Measurements from ENCODE around the gene BBS7.

BBS7 gene, protein sequence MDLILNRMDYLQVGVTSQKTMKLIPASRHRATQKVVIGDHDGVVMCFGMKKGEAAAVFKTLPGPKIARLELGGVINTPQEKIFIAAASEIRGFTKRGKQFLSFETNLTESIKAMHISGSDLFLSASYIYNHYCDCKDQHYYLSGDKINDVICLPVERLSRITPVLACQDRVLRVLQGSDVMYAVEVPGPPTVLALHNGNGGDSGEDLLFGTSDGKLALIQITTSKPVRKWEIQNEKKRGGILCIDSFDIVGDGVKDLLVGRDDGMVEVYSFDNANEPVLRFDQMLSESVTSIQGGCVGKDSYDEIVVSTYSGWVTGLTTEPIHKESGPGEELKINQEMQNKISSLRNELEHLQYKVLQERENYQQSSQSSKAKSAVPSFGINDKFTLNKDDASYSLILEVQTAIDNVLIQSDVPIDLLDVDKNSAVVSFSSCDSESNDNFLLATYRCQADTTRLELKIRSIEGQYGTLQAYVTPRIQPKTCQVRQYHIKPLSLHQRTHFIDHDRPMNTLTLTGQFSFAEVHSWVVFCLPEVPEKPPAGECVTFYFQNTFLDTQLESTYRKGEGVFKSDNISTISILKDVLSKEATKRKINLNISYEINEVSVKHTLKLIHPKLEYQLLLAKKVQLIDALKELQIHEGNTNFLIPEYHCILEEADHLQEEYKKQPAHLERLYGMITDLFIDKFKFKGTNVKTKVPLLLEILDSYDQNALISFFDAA
- total RNA-seq: 17.9 to 21.5 reads per million in 2 experiments

DNA sequence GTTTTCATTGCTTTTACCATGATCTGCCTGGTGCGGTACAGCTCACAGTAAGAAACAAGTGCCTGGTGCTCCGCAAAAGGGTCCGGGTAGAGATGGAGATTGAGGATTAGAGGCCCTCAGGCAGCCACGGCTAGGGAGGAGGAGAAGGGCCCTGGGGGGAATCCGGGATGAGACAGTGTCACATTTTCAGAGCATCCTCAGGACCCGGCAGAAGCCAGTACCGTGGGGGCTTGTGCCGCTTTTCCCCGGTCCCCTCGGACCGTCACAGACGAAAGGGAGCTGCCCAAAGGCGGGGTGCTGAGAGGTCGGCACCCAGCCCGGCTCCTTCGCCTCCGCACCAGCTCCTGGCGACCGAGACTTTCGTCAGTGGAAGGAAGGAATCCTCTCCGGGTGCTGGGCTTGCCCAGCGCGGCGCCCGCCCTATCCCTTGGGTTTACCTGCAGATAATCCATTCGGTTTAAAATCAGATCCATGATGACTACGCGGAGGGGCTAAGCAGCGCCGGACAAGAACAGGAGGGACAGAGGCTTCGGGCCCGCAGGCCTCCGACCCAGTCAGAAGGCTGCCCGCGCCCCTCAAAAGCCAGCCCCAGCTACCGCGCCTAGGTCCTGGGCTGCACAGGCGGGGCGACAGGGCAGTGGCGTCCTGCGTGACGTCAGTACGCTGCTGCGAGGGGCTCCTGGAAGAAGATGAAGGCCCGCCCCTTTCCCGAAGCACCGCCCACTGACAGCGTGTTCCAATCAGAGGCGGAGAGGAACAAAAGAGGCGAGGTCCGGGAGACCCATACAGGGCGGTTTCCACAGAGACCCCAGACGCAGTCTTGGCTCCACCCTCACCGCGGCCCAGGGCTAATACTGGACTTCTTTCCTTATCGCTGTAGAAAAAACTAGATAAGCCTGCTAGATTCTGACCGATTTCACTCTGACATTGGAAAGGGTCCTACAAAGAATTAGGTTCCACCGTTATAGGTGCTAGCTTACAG lies at the start of gene BBS7:
Gene BBS7, minus strand, starts transcription at position 634 of the 982 bp plus-strand sequence. Its CDS starts 161 bp downstream, at position 473.
- DNase-seq (ENCODE audit: low read depth): peak; percentile 92

DNA sequence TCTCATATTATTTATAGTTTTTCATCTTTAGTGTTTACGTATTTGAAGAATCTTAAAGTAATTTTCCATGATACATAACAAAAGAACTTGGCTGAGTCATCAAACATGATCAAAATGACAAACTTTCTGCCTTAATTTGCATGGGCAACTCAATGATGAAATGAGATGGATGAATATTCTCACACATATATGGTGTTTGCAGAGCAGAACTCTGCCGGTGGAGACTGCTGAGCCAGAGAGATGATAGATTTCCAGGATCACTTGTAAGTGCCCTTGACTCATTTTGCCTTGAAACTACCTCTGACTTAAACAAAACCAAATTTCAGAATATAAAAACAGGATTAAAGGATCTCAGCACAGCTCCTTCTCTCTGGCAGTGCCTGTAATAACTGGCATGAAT lies 43.4 kb upstream of the BBS7 start:
- no peak for DNase-seq (ENCODE audit: low read depth)

DNA sequence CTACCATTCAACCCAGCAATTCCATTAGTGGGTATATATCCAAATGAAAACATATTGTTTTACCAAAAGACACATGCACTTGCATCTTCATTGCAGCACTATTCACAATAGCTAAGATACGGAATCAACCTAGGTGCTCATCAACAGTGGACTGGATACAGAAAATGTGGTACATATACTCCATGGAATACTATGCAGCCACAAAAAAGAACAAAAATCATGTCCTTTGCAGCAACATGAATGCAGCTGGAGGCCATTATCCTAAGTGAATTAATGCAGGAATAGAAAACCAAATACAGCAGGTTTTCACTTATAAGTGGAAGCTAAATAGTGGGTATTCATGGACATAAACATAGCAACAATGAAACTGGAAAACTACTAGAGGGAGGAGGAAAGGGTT lies 38.1 kb upstream of the BBS7 start:
- no peak for DNase-seq (ENCODE audit: low read depth)

DNA sequence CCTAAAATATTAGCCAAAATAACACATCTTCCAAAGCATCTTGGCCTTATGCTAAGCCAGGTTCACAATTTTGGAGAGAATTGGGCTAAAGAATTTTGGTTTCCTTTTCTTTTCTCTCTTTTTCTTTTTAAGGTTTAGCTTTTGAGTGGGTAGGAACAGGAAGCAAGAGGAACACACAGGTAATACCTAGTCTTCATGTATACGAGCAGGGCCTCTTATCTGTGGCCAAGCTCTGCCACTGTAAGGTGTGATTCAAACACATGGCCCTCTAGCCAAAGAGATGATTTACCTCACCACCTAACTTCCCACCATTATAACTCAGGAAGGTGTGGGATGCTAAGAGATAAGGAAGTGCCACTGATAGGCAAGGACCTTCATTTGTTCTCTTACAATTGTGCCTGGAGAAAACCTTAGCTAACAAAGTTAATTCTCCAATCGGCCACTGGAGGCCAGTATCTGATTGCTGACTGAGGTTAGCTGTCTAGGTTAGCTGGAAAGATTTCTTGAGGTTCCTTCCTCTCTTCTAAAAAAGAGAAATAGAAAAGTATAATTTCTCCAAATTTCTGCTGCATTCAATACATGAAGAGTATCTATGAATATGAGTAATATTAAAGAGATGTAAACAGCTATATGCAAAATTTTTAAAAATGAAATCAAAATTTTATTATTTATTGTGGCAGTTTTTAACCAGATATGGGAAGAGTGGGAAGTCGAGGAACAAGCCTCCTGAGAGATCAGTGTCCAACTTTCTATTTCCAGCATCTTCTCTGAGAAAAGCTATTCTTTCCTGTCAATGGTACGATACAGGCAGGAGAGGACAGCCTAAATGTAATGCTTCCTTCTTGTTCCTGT lies 30.1 kb upstream of the BBS7 start:
- DNase-seq (ENCODE audit: low read depth): peak; percentile 30

DNA sequence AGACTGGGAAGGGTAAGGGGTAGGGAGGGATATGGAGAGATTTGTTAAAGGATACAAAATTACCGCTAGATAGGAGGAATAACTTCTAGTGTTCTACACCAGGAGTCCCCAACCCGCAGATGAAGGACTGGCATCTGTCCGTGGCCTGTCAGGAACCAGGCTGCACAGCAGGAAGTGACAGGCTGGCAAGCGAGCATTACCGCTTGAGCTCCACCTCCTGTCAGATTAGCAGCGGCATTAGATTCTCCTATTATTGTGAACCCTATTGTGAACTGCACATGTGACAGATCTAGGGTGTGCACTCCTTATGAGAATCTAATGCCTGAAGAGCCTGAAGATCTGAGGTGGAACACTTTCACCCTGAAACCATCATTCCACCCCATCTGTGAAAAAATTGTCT lies 27.9 kb upstream of the BBS7 start:
- no peak for DNase-seq (ENCODE audit: low read depth)

DNA sequence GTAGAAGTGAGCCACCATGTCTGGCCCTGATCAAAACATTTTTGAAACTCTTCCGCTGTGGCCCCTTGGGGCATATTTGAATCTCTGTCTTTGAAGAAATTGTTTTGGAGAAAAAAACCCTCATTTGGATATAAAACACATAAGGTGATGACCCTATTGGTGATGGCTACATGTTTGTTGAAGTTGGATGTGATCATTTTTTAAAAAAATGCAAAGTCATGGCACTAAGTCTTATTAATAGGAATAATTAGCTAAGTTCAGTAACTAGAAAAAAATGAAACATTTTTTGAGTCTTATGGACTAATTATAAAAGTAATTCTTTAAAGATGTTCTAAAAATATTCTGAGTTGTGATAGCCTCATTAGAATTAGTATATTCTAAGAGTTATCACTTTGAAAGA lies 17.9 kb upstream of the BBS7 start:
- no peak for DNase-seq (ENCODE audit: low read depth)

DNA sequence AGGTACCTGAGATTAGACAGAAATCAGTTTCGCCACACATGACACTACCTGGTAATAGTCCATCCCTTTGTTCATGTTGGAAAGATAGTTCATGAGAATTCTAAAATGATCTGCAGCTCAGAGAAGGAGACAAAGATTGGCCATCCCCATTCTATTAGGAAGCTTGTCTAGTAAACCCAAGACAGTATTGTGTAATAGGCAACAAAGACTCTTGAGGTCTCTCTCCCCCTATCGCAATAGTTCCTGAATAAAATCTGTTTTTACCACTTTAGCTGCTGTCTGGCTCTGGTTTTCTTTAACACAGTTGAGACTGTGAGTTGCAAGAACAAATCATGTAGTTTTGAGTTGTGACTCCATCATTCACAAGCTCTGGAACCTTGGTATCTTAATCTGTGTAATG lies 14.8 kb upstream of the BBS7 start:
- DNase-seq (ENCODE audit: low read depth): no peak

DNA sequence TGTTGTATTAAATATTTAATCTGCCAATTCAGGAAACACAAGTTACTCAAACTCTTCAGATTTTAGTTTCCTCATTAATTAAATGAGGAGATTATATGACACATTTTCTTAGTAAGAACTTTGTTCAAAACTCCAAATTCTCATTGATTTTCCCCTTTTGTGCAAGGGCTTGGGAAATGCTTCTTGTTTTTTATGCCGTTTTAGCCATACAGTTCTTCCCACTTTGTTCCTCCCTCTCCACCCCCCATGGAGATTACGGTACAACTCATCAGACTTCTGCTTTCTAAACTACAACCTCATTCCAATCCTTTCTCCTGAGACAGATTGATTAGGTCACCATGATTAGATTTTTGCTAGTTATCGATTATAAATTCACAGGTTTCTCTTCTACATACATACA lies 10.9 kb upstream of the BBS7 start:
- DNase-seq (ENCODE audit: low read depth): no peak

DNA sequence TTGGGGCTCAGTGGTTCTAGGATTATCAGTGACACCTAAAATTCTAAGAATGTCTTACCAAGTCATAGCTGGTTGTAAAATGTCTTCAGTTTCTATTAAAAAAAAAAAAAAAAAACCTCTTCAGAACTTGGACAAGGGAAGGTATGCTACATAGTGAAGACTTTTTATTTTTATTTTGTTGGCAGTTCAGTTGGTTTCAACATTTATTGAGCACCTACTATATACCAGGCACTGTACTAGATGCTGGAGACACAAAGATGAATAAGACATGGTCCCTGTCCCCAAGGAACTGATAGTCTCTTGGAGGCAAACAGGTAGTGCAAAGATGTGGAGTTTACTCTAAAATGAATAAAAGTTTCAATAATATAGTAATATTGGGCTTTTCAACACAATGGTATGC lies 8.9 kb upstream of the BBS7 start:
- no peak for DNase-seq (ENCODE audit: low read depth)

DNA sequence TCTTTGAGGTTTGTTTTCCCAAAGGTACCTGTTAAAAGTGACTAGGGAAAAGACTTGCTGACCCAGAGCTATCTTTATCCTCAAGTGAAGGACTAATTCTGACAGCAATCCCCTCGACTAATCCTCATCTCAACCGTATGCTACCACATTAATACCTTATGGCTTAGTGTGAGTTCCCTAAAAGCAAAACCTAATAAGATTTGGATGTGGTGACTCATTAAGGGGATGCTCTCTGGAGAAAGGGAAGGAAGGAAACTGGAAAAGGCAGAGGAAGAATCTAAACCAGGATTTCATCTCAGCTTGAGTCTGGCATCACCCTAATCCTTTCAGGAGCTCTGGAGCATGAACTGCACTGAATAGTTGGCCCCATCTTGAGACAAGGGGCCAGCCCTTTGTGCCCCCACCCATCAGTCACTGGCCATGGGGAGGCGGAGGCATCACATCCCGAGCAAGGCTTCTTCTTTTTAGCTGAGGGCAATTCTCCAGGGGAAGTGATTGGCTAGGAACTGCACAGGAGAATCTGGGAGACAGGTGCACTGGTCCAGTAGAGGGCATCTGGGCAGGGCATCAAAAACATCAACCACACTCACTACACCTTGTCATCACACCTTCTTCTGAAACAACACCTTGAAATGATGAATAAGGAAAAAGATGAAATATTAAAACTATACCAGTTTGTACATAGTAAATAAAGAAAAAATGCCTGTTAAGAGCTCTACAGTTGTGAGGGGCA lies 6.9 kb upstream of the BBS7 start:
- DNase-seq (ENCODE audit: low read depth): no peak

DNA sequence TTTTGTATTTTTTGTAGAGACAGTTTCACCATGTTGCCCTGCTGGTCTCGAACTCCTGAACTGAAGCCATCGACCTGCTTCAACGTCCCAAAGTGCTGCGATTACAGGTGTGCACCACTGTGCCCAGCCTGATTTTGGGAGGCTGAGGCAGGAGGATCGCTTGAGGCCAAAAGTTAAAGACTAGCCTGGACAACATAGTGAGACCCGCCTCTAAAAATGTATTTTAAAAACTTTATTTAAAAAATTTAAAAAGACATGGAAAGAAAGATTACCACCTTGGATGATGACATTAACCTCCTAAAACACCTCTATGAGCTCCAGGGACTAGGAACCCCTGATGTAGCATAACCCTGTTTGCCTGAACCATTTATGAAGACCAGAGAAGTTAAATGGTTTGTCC lies 5.8 kb upstream of the BBS7 start:
- DNase-seq (ENCODE audit: low read depth): no peak

DNA sequence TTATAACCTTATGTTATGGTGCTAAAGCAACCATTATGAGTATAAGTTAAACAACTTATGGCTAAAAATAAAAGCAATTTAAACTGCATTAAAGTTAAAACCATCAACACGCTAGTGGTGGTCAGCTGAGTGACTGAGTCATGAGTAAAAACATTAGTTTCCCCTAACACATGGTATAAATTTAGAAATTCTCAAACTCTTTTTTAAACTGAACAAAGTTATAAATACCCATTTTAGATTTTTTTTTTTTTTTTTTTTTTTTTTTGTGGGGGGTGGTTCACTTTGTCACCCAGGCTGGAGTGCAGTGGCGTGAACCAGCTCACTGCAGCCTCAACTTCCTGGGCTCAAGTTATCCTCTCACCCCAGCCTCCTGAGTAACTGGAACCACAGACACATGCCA lies 5.4 kb upstream of the BBS7 start:
- no peak for DNase-seq (ENCODE audit: low read depth)

DNA sequence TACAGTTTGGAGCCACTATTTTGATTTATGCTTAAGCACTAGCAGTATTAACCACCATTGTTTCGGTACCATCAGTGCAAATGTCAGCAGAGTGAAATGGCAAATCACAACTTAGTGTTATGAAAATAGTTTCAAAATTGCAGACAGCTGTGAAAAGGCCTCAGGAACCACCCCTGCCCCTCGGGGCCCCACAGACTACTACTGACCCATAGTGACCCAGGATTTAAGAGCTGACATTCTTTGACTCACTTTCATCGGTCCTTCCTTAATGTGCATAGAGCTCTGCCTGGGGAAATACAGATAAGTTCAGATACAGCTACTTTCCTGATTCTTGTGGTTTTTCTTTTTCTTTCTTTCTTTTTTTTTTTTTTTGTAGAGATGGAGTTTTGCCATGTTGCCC lies 3.3 kb upstream of the BBS7 start:
- DNase-seq (ENCODE audit: low read depth): no peak

DNA sequence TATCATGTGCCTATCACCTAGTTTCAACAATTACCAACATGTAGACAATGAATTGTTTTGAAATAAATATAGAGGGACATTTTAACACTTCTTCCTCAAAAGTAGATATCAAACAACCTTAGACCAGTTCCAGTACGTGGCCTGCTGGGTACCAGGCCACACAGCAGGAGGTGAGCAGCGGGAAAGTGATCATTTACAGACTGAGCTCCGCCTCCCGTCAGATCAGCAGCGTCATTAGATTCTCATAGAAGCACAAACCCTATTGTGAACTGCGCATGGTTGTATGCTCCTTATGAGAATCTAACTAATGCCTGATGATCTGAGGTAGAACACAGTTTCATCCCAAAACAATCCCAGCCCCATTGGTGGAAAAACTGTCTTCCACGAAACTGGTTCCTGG lies 6.5 kb downstream of the BBS7 start:
- no peak for DNase-seq (ENCODE audit: low read depth)

DNA sequence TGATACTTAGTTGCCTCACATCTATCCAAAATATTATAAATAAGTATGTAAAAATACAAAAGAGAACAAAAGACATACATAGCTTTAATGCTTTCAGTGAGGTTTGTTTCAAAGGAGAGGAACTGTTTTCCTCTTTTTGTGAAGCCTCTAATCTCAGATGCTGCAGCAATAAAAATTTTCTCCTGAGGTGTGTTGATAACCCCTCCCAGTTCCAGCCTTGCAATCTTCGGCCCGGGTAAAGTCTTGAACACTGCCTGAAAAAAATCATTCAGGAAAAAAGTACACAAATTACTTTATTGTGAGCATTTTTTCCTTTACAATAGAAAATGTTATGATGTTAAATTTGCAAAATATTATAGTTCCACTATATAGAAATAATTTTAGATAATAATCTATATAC lies 8.8 kb downstream of the BBS7 start:
- DNase-seq (ENCODE audit: low read depth): no peak

DNA sequence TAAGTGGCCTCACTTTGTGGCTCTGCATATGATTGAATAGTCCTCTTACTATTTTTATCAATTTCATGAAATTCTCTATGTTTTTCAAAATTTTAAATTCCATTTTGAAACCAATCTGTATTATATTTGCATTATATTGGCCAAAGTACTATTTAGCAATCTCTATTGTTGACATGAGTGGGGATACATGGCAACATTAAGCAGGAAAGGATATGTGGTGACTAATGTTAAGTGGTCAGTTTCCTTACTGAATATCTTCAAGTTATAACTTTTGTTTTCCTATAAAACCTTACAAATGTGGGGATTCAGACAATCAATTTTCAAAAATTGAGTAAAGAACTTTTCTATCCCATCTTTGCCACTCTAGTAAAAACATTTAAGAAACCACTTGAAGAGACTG lies 10.2 kb downstream of the BBS7 start:
- no peak for DNase-seq (ENCODE audit: low read depth)

DNA sequence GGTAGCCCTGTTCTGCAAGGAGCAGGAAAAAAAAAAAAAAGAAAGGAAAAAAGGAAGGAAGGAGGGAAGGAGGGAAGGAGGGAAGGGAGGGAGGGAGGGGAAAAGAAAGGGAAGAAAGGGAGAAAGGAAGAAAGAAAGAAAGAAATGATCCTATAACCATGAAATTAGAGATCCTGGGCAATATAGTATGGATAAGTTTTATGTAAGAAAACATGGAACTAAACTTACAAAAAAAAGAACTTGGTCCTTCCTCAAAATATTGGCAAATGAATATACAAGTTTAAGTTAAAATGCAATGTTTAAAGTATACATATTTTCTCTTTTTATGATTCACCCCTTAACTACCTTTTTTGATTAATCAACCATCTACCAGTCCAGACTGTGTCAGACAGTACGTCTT lies 18.9 kb downstream of the BBS7 start:
- no peak for DNase-seq (ENCODE audit: low read depth)

DNA sequence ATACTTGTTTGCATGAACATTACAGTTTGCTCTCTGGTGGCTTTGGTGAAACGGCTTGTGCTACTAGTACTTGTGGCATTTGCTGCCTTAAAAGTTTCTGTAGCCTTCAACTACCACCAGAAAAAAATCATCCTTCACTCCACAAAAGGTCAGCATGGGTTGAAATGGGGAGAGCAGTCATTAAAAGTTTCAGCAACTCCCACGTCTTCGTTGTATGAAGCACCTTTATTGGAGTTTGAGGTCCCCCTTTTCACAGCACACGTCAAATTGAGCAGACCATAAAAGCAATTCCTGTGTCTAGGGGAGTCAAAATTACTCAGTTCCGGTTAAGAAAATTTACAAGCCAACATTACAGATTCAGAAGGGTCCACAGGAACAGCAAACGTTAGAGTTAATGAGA lies 23.6 kb downstream of the BBS7 start:
- no peak for DNase-seq (ENCODE audit: low read depth)

DNA sequence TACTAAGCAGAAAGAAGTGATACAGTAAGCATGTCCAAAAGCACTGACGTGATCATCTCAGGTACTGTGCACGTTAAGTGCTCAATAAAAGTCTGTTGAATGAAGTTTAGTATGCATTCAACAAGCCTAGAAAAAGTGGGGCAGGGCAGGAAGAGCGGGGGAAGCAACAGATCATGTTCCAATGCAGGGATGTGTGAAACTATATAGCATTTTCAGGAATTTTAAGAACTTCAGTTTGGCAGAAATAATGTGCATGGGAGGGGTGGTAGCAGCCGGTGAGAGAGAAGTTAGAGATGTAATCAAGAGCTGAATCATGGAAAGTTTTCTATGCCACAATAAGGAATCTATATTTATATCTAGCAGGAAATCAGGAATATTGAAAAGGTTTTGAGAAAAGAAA lies 27.4 kb downstream of the BBS7 start:
- DNase-seq (ENCODE audit: low read depth): no peak

DNA sequence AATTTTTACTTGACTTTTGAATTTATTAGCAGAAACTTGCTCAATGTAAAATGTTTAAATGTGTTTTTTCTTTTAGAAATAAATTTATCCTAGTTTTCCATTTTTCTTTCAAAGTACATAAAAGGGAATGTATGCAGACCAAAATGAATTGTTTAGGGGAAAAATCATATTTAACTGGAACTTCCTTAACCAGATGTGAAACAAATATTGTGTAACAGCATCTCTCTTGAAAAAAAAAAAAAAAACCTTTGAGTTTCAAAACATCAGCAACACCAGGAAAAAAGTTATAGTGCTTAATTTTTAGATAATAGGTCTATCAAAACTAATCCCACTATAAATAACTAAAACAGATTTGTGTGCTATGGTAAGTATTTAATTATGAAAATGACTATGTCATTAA lies 32.1 kb downstream of the BBS7 start:
- no peak for DNase-seq (ENCODE audit: low read depth)

DNA sequence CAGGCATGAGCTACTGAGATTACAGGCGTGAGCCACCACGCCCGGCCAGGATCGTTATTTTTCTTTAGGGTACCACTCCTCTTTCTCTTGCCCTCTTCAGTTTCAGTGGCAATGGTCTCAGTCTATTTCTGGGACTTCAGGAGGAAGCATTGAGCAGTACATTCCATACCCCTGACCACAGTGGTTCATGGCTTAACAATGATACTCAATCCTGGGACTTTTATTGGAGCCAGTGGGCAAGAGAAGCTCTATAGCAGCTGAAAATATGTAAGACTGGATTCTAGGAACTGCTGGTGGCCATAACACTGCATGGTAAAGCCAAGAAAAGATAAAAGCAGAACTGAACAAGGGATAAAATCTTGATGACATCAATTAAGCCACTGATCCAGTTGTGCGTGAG lies 40.8 kb downstream of the BBS7 start:
- DNase-seq (ENCODE audit: low read depth): no peak

Data from T follicular helper cell (primary cell).